Endothelial cell of umbilical vein (primary cell): ENCODE data around the gene TM4SF5. TPM values are rescaled to one million over a fixed set of nuclear protein-coding genes. Genes with fewer than 3 reads are reported as not detected.

Experiments used
- BruUV-seq: library from RNA; stranded (reverse); fragments of 400-500 nt; replicated peaks from 2 replicates; lab custom pipeline; 2021; lab: Mats Ljungman, UMichigan
- CTCF ChIA-PET: fragments of 300-600, 350-600 bp; sonication (Branson Sonifier 250); formaldehyde crosslinking; loops from one replicate; lab custom pipeline; 2021; ENCODE audit warnings: antibody characterized with exemption, inconsistent platforms; lab: Charles Lee
- POLR2A ChIA-PET: fragments of 300-600, 350-600 bp; sonication (Branson Sonifier 250); formaldehyde crosslinking; loops from one replicate; lab custom pipeline; 2021; ENCODE audit warnings: antibody characterized with exemption, inconsistent platforms; lab: Charles Lee
- DNase-seq: peaks from one replicate; pipeline ENCODE4 v3.0.0-alpha.2; 2011; ENCODE audit warnings: low read depth, low spot score
- FAIRE-seq: peaks from 2 replicates; lab custom pipeline; 2011; peaks lifted over from hg19 to GRCh38; lab: Jason Lieb, UNC
- H2AFZ ChIP-seq: 2 replicates; pipeline ENCODE4 v1.6.0; 2012; ENCODE audit warnings: low read depth, low read length, control low read depth, inconsistent platforms
- H3K27ac ChIP-seq: 2 replicates; pipeline ENCODE4 v1.5.1; 2011; ENCODE audit warnings: low read depth, mild to moderate bottlenecking, control low read depth, low read length, moderate library complexity; ENCODE audit not compliant: insufficient read depth
- H3K27me3 ChIP-seq, 2 experiments: 2 replicates each; pipeline versions ENCODE4 v1.6.0 to v1.6.1; 2011; ENCODE audit warnings: low read length in 2 of 2, mixed read lengths in 1 of 2; ENCODE audit not compliant: control insufficient read depth in 2 of 2, insufficient read depth in 2 of 2
- H3K36me3 ChIP-seq, 2 experiments: 2 replicates in 1 of 2; 3 replicates in 1 of 2; pipeline ENCODE4 v1.5.1; 2011; ENCODE audit warnings: low read length in 2 of 2, mild to moderate bottlenecking in 1 of 2, moderate library complexity in 1 of 2; ENCODE audit not compliant: control insufficient read depth in 2 of 2, insufficient read depth in 2 of 2; ENCODE audit errors: extremely low read depth in 1 of 2
- H3K4me1 ChIP-seq: 3 replicates; pipeline ENCODE4 v1.5.1; 2011; ENCODE audit warnings: mild to moderate bottlenecking, low read length; ENCODE audit not compliant: control insufficient read depth, insufficient read depth; ENCODE audit errors: extremely low read depth
- H3K4me2 ChIP-seq: 2 replicates; pipeline ENCODE4 v1.6.1; 2011; ENCODE audit warnings: low read length, control low read depth, mixed read lengths; ENCODE audit not compliant: insufficient read depth
- H3K4me3 ChIP-seq, 3 experiments: fragments of 200-600 bp in 1 of 3; sonication (generic), shearing (Covaris generic) in 1 of 3; replicated peaks in 1 of 3; 2 replicates each; pipeline ENCODE4 v1.5.1; 2011 to 2016; ENCODE audit warnings: control low read depth in 3 of 3, low read length in 3 of 3, mild to moderate bottlenecking in 2 of 3, inconsistent platforms in 1 of 3, low read depth in 1 of 3, moderate library complexity in 1 of 3; ENCODE audit not compliant: insufficient read depth in 1 of 3
- H3K79me2 ChIP-seq: 2 replicates; pipeline ENCODE4 v1.6.0; 2012; ENCODE audit warnings: low read length, inconsistent platforms; ENCODE audit not compliant: control insufficient read depth, insufficient read depth
- H3K9ac ChIP-seq: replicated peaks from 2 replicates; pipeline ENCODE3; 2011; ENCODE audit warnings: low read length, control low read depth; ENCODE audit not compliant: insufficient read depth; ENCODE audit errors: extremely low read depth
- H3K9me1 ChIP-seq: replicated peaks from 3 replicates; pipeline ENCODE4 v1.6.0; 2011; ENCODE audit warnings: mild to moderate bottlenecking, low read length; ENCODE audit not compliant: control insufficient read depth, insufficient read depth; ENCODE audit errors: extremely low read depth
- H3K9me3 ChIP-seq: replicated peaks from 2 replicates; pipeline ENCODE4 v1.5.1; 2012; ENCODE audit warnings: low read length, inconsistent platforms; ENCODE audit not compliant: control insufficient read depth, insufficient read depth
- H4K20me1 ChIP-seq: replicated peaks from 2 replicates; pipeline ENCODE3; 2011; ENCODE audit warnings: mild to moderate bottlenecking, low read length; ENCODE audit not compliant: control insufficient read depth, insufficient read depth; ENCODE audit errors: extremely low read depth
- EZH2 ChIP-seq: IDR thresholded peaks from 2 replicates; pipeline ENCODE4 v1.6.1; 2012; ENCODE audit warnings: borderline replicate concordance, low read depth, mild to moderate bottlenecking, moderate library complexity, low read length, inconsistent platforms; ENCODE audit not compliant: severe bottlenecking
- FOS ChIP-seq: IDR thresholded peaks from 2 replicates; pipeline ENCODE4 v1.6.1; 2011; ENCODE audit warnings: mild to moderate bottlenecking, low read length, moderate library complexity, borderline replicate concordance; ENCODE audit not compliant: insufficient read depth
- GATA2 ChIP-seq: IDR thresholded peaks from 2 replicates; pipeline ENCODE4 v1.7.0; 2011; ENCODE audit warnings: low read depth, mild to moderate bottlenecking, moderate library complexity, mixed read lengths, low read length; ENCODE audit not compliant: insufficient read length, insufficient read depth
- JUN ChIP-seq: IDR thresholded peaks from 2 replicates; pipeline ENCODE4 v1.6.1; 2011; ENCODE audit warnings: borderline replicate concordance, low read depth; ENCODE audit not compliant: insufficient read length, insufficient read depth
- MYC ChIP-seq: IDR thresholded peaks from one replicate; pipeline ENCODE4 v1.6.1; 2011; ENCODE audit warnings: mild to moderate bottlenecking, low read depth, low read length
- POLR2A ChIP-seq: IDR thresholded peaks from 2 replicates; pipeline ENCODE4 v1.6.1; 2012; ENCODE audit warnings: low read depth, mild to moderate bottlenecking, control low read depth, low read length
- POLR2AphosphoS5 ChIP-seq: IDR thresholded peaks from 2 replicates; pipeline ENCODE4 v1.6.1; 2012; ENCODE audit warnings: low read depth, mild to moderate bottlenecking, control low read depth, low read length, moderate library complexity; ENCODE audit not compliant: insufficient read depth
- dilution Hi-C: fragments of 300-500 bp; cut with MboI; formaldehyde crosslinking; loops from one replicate; pipeline ENCODE4 v1.15.0; 2019; ENCODE audit warnings: low sequenced_read_pairs; ENCODE audit not compliant: extremely low pct_ligation_motif_present
- intact Hi-C: fragments of 100-400 bp; cut with micrococcal nuclease; formaldehyde crosslinking; loops from one replicate; pipeline ENCODE4 v1.10.0; 2022
- polyA plus RNA-seq, 4 experiments: library from polyadenylated mRNA; depleted of rRNA in 3 of 4; stranded (reverse) in 3 of 4; unstranded in 1 of 4; fragments of >200 nt; gene quantifications; 2 replicates each; pipeline versions ENCODE4 v1.2.1 to v1.2.3, GENCODE V29; 2011 to 2012; ENCODE audit warnings: missing spikeins in 1 of 4
- total RNA-seq: library from RNA; stranded (reverse); gene quantifications from 2 replicates; pipeline ENCODE4 v1.2.3, GENCODE V29; 2021
- TF ChIP-seq, protein P1 (sequence below): IDR thresholded peaks from 2 replicates; pipeline ENCODE4 v1.6.1; 2011; ENCODE audit not compliant: insufficient read depth, insufficient read length
- TF ChIP-seq, protein P2 (sequence below), 2 donors: IDR thresholded peaks; 1 replicate in 1 of 2; 2 replicates in 1 of 2; pipeline ENCODE4 v1.5.1; 2011; ENCODE audit warnings: low read length in 2 of 2, mild to moderate bottlenecking in 2 of 2, moderate library complexity in 2 of 2, control low read depth in 1 of 2, inconsistent platforms in 1 of 2, low read depth in 1 of 2; ENCODE audit not compliant: insufficient read depth in 1 of 2; ENCODE audit errors: extremely low read depth in 1 of 2

TM4SF5 gene
- total and polyA plus RNA-seq, 2 donors (not counting 3 experiments of a cell fraction or from before 2014, with no cell fraction given): not detected

- Histone ChIP-seq H4K20me1 (no peaks in the 10 kb centered on the region), H3K36me3 (no peaks in the 10 kb centered on the region), H3K4me2 (peak overlapping the region; percentile 6), H3K9me1 (no peaks in the 10 kb centered on the region), H3K9ac (peak overlapping the region; percentile 46), H2AFZ (peak overlapping the region; percentile 35), H3K9me3 (no peaks in the 10 kb centered on the region), H3K79me2 (no peaks in the 10 kb centered on the region), H3K4me1 (peaks cover 24% of the 10 kb centered on the region), H3K4me3 (peak overlapping the region; percentile 10 to 65 (median 25)), H3K27ac (peak overlapping the region; percentile 14), H3K27me3 (peaks cover 2 to 6% of the 10 kb centered on the region in 2 experiments)
- POLR2A ChIA-PET: interaction anchor here (0.6 to 0.7 kb wide), 3 partner anchors 11 to 80 kb away, joined by 3 to 5 read pairs (median 3); partner anchors contain the start of gene ARRB2
- BruUV-seq: no TSS peak
- peak; percentile 90 for FAIRE-seq
- dilution Hi-C loops (no loop called here), intact Hi-C loops (loop anchor here (1.0 to 5.0 kb wide), 3 partner anchors 45 to 112 kb away; partner anchors contain the start of genes CHRNE and MED11)
- peak; percentile 88 for DNase-seq
- TF ChIP-seq POLR2AphosphoS5: peak; percentile 81
- TF ChIP-seq, protein P1, sequence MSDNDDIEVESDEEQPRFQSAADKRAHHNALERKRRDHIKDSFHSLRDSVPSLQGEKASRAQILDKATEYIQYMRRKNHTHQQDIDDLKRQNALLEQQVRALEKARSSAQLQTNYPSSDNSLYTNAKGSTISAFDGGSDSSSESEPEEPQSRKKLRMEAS: no peak
- TF ChIP-seq MYC: peak; percentile 49
- TF ChIP-seq EZH2: no peak
- TF ChIP-seq JUN: no peak
- TF ChIP-seq FOS: no peak
- TF ChIP-seq, protein P2, sequence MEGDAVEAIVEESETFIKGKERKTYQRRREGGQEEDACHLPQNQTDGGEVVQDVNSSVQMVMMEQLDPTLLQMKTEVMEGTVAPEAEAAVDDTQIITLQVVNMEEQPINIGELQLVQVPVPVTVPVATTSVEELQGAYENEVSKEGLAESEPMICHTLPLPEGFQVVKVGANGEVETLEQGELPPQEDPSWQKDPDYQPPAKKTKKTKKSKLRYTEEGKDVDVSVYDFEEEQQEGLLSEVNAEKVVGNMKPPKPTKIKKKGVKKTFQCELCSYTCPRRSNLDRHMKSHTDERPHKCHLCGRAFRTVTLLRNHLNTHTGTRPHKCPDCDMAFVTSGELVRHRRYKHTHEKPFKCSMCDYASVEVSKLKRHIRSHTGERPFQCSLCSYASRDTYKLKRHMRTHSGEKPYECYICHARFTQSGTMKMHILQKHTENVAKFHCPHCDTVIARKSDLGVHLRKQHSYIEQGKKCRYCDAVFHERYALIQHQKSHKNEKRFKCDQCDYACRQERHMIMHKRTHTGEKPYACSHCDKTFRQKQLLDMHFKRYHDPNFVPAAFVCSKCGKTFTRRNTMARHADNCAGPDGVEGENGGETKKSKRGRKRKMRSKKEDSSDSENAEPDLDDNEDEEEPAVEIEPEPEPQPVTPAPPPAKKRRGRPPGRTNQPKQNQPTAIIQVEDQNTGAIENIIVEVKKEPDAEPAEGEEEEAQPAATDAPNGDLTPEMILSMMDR (IDR thresholded peaks at IDR 0.05; ENCODE audit: extremely low read depth in 1 of 2, insufficient read depth in 1 of 2, low read depth in 1 of 2, low read length in 2 of 2): peak; percentile 77 to 82
- TF ChIP-seq POLR2A: peak; percentile 88
- no peak for TF ChIP-seq GATA2
- CTCF ChIA-PET: interaction anchor here (0.5 to 5.9 kb wide), 37 partner anchors 10 to 226 kb away, joined by 3 to 65 read pairs (median 6); partner anchors contain the start of genes ARRB2, C17orf107, CHRNE and MED11
Measured at GRCh38 chr17:4789951-4790704, 18.4 kb downstream of the TM4SF5 start.
